ENCODE results near the gene MAPK8IP3.

MAPK8IP3 gene

DNA sequence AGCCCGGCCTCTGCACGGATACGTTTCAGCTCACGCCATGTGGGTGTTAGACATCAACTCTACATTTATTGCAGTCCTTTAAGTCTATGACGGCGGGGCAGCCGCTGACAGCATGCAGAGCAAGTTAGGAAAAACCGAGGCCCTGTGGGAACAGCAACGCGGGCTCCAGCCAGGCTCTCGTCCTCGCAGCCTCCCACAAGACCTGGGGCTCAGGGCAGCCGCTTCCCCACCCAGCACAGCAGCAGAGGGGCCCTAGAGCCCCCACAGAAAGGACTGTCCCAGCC is 70.6 kb downstream of the MAPK8IP3 start:
- DNase-seq, result no peak

DNA sequence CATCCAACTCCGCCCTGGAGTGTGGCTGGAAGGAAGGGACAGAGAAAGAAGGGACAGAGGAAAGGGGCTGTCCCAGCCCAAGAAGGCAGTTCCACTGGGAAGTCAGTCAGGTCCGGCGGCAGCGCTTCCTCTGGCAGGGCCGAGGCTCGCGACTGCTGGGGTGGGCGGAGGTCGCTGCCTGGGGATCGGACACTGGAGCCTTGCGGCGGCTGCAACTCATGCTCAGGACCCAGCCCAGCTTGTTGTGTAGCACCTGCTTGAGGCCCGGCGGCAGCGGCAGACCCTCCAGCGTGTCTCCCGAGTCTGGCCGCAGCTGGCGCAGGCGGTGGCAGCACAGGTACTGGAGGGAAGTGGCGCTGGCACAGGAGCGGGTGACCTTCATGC is 71.0 kb downstream of the MAPK8IP3 start:
- DNase-seq, result no peak

DNA sequence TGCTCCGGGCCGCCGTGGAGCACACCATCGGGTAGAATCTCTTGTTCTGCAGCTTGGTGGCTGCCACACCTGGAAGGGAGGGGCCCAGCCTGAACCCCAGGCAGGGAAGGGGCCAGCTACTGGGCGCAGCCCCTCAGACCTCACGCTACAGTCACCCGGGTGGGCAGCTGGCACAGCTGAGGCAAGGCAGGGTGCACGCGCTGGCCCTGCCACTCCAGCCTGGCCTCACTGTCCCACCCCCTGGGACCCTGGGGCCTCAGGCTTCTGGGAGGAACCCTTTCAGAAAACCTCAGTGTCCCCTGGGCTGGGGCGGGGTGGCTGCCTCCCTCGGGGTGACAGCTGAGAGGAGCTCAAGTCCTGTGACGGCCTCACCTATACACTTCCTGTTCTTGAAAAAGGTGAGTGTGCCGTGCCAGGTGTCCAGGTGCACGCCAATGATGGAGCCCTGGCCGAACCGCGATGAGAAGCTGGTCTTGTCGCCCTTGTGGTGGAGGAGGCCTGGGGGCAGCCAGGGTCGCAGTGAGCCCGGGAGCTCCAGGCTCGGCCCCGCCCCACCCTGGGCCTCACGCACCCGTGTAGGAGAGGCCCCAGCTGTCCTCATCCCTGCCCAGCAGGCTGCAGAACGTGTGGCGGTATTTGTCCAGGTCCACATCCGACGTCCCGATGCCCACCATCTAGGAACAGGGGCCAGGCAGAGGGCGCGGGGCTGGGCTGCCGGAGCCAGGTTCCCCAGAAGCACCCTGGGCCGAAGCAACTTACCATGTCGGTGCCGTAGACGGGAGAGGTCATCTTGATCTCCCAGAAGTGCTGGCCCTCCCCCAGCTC is 71.6 kb downstream of the MAPK8IP3 start:
- DNase-seq, result no peak

DNA sequence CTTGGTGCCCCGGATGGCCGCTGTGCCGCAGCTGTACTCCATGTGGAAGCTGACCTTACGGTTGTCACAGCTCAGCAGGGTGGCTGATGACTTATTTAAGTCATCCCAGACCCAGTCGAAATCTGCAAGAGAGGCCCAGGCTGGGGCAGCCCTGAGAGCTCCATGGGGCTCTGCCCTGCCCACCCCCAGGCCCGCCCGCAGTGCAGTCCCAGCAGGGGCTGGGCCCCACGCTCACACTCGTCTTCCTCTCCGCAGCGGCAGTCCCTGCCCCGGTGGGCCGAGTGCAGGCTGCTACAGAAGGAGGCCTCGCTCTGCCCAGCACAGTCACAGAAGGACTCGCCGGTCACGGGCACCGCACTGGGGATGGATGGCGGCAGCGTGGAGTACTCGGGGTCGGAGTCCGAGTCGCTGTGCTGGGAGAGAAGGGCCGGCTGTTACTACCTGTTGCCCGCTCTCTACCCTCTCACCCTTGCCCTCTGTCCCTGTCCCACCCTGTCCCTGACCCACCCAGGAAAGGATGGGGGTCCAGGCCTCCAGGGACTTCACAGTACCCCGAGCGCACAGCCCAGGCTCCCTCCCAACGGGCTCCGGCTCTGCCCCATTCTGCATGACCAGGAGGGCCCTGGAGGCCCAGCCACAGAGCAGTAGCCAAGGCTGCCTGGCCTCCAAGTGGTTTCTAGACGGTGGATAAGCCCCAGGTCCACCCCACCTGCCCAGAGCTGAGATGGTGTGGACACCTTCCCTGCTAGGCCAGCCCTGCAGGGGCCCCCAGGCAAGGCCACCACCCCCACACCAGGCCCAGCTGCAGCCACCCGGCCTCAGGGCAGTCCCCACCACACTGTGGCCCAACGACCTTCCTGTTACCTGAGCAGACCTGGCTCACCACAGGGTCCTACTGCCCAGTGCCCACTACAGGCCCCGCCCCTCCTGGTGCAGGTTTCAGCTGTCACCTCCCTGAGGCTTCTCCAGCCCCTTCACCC is 72.5 kb downstream of the MAPK8IP3 start:
- no peak for DNase-seq

DNA sequence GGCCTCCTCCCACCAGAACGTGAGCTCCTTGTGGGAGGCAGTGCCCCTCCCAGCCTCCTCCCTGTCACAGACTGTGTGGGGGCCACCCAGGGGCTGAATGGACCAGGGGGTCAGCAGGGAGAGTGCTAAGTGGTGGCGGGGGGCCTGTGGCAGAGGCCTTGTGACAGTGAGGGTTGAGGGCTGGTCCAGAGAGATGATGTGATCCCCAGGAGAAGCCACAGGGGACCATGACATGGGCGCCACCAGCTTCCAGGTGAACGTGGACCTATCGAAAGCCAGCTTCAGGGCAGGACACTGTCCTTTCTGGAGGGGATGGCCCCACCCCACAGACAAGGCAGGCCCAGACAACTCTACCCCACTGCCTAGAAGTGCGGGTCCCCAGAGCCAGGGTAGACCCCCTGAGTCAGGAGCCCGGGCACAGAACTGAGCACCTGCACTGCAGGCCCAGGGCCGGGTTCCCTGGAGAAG is 73.3 kb downstream of the MAPK8IP3 start:
- no peak for DNase-seq

DNA sequence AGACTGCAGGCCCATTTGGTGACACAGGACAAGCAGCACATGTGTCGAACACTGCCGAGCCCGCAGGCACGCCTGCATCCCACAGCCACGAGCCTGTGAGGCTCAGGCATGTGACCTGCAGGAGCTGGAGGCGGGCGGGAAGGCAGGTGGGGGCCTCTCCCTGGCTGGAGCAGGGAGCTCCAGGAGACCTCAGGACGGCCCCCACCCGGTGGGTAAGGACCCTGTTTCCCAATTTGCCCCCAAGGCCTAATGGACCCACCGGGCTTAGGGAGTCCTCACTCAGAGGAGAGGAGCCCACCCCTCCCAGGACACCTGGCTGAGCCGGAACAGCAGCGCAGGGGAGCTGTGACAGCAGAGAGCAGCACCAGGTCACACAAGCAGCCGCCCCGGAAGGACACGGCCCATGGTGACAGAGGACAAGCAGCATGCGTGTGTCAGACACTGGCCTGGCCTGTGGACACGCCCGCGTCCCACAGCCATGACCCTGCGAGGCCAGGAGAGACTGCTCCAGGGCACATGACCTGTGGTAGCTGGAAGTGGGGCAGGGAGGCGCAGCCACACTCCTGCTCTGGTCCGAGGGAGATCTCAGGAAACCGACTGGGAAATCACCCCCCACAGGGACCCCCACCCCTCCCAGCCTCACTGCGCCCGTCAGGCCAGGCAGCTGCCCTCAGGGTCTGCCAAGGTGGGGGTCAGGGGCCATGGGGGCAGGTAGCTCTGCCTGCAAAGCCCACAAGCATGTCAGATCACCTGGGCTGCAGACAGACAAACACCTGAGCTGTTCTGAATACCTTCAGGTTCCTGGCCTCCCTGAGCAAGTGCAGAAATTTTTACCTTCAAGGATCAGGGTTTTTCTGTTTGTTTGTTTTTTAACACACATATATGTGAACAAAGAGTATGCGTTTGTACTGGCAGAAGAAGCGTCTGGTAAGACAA is 74.0 kb downstream of the MAPK8IP3 start:
- no peak for DNase-seq

DNA sequence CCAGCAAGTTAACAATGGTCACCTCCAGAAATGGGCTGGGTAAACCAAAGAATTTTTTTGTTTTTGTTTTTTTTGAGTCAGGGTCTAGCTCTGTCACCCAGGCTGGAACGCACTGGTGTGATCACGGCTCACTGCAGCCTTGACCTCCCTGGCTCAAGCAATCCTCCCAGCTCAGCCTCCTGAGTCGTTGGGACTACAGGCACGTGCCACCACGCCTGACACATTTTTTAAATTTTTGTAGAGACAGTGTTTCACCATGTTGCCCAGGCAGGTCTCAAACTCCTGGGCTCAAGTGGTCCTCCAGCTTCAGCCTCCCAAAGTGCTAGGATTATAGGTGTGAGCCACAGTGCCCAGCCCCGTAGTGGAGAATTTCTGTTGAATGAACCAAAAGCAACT is 74.7 kb downstream of the MAPK8IP3 start:
- DNase-seq, result no peak

DNA sequence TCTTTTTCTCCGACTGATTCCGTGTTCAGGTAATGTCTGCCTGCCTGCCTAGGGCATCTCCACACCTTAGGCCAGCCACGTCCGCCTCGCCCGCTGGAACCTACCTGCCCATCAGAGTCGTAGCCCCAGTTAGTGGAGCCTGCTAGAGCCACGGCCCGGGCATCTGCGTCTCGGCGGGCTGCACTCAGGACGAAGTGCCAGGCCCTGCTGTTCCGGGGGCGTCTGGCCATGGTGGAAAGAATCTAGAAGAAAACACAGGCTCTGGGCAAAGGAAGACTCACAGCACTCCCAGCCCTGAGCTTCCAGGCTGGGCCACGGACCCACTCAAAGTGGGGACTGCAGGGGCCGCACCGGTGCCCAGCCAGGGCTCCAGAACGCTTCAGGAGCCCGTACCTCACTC is 75.3 kb downstream of the MAPK8IP3 start:
- DNase-seq, result no peak

DNA sequence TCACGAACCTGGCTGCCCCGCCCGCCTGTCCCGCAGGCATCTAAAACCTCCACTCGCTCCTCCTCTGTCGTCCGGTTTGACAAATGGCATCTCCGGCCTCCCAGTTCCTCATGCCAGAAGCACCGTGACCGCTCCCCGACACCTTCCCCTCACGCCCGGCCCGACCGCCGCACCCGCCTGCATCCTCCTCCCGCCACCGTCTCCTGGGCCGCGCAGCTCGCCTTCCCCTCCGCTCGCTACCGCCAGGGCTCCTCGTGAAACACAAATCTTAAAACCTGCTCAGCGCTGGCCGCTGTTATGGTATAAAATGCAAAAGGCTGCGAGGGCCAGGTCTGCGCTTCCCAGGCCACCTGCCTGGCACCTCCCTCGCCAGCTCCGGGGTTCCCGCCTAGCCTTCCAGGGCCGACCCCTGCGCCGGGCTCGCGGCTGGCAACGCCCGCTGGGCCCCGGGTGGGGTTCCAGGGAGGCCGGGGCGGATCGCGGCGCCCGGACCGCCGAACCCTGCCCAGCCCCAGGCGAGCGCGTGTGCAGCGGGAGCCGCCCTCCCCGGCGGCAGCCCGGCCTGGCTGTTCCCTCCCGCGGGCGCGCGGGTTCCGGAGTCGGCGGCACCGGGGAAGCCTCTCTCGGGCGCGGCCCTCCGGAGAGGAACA is 75.9 kb downstream of the MAPK8IP3 start:
- peak; percentile 52 for DNase-seq

DNA sequence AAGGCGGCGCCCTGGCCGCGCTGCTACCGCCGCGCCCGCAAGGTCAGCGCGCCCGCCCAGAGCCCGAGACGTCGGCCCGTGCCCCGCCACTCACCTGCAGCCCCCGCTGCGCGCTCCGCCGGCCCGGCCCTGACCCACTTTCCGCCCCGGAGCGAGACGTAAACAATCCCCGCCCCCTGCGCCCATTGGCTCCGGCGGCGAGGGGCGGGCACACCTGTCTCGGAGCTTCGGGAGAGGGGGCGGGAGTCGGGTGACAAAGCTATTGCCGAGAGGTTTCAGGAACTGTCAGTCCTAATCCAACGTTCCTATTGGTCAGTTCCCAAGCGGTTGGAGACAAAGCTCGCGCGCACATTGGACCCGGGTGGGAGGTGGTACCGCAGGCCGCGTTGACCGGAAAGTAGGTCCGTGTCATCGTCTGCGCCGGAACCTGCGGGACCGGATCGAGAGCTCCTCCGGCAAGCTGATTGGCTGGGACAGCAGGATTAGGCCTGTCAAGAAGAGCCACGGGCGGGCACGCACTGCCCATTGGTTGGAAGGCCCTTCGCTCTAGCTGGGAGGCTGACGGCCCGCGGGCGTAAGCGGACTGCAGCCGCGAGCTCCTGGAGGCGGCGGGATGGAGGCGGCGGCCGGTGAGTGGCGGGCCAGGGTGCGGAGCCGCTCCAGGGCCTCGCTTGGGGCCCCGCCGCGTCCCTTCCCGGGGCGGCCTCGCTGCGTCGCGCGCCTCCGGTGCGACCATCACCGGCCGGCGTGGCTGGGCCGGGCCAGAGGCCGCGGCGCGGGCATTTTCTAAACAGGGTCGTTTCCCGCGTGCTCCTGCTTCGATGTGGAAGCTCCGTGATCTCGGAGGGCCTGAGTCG is 76.6 kb downstream of the MAPK8IP3 start, which contains the start of the genes NUBP2 and SPSB3:
TSS of gene NUBP2 (plus strand) at position 553 of the 857 bp plus-strand sequence. CDS start at position 614, 61 bp downstream.
TSS of gene SPSB3 (minus strand) at position 164 of the 857 bp plus-strand sequence. CDS start 1,088 bp downstream, outside the sequence.
- DNase-seq, result peak; percentile 96

DNA sequence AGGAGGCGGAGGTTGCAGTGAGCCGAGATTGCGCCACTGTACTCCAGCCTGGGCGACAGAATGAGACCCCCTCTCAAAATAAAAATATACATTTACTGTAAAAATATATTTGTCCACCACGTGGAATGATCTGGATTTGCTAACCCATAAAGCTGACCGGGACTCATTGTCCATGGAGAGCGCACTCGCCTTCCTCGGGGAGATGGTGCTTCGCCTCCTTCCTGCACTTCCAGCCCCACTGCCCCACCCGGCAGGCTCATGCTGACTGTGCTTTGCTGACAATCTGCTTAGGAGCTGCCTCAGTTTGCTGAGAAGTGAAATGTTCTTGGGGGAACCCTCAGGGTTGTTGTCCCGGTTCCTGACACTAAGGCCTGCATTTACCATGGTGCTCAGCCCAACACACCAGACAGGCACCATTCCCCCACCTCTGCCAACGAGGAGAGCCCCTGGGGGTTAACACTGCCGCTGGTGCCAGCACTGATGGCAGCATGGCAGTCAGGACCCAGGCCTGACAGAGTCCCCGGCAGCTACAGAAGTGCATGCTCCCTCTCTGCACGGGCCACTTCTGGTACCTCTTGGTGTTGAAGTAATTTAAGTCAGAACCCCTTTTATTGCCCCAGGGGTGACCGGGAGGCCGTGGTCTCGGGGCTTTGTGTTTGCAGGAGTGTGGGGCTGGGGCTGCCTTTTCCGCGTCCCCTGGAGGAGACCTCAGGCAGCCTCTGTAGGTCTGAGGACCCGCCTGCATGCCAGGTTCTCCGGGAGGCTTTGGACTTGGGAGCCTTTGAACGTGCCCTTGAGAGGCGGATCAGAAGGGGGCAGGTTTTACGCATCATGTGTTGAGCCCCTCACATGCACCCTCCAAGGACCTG is 79.2 kb downstream of the MAPK8IP3 start:
- DNase-seq, result no peak

DNA sequence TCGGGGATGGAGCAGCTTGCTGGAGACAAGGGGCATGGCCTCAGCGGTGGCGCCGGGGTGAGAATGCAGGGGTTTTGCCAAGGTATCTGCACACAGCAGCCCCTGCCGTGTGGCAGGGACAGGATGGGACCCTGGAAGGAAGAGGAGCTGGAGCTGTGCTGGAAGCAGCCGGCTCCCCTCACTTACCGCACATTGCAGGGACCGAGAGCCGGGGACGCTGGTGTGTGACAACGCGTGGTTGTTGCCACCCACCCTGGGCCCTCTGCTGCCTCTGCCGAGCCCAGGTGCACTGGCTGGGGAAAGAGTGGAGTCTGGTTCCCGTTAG is 79.8 kb downstream of the MAPK8IP3 start:
- no peak for DNase-seq

DNA sequence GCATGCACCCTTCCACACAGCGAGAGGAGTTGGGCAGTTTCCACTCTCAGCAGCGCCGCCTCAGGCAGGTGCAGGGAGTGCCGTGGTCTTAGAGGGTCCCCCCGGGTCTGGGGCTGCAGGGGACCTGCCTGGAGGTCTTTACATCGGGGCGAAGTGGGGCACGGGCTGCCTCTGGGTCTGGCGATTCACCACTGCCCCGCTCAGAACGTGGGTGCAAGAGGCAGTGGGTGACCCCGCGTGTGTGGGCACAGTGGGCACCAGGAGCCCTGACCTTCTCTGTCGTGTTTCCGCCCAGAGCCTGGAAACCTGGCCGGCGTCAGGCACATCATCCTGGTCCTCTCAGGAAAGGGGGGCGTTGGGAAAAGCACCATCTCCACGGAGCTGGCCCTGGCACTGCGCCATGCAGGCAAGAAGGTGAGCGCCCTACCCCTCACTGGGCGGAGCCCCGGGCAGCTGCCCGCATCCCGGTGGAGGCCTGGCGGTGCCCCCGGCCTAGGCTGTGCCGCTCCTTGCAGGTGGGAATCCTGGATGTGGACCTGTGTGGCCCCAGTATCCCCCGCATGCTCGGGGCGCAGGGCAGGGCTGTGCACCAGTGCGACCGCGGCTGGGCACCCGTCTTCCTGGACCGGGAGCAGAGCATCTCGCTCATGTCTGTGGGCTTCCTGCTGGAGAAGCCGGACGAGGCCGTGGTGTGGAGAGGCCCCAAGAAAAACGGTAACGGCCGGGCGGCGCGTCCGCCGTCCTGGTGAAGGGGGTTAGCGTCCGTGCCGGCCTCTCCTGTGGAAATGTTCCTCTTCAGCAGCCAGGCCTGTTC is 80.5 kb downstream of the MAPK8IP3 start:
- DNase-seq, result no peak

DNA sequence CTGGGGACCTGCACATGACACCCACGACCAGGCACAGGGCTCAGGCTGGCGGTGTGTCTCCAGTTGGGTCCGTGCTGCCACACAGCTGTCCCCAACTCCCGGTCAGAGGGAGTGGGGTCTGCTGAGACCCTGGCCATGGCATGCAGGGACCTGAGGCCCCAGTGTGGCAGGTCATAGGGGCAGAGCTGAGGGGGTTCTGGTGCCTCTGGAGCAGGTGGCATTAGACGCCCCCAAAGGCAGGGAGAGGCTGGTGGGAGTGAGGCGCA is 81.0 kb downstream of the MAPK8IP3 start:
- no peak for DNase-seq

DNA sequence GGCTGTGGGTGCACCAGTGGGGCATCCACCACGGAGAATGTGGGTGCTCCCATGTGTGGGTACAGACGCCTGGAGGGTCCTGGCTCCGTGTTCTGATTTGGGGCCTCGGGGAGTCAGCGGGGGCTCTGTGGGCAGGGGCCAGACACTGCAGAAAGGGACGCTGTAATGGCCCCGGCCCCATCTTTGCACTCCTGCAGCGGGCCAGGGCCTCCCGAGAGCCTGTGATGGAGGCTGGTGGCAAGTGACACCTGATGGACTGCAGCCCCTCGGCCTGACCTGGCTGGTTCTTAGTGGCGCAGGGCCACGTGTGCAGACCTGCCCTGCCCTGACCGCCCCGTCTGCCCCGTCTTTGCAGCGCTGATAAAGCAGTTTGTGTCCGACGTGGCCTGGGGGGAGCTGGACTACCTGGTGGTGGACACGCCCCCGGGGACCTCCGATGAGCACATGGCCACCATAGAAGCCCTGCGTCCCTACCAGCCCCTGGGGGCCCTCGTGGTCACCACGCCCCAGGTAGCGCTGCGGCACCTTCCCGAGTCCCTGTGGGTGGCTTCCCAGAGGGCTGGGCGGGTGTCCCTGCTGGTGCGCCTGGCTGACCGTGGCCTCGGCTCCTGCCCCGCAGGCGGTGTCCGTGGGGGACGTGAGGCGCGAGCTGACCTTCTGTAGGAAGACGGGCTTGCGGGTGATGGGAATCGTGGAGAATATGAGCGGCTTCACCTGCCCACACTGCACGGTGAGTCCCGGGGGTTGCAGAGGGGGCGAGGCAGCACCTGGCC is 81.5 kb downstream of the MAPK8IP3 start:
- no peak for DNase-seq

DNA sequence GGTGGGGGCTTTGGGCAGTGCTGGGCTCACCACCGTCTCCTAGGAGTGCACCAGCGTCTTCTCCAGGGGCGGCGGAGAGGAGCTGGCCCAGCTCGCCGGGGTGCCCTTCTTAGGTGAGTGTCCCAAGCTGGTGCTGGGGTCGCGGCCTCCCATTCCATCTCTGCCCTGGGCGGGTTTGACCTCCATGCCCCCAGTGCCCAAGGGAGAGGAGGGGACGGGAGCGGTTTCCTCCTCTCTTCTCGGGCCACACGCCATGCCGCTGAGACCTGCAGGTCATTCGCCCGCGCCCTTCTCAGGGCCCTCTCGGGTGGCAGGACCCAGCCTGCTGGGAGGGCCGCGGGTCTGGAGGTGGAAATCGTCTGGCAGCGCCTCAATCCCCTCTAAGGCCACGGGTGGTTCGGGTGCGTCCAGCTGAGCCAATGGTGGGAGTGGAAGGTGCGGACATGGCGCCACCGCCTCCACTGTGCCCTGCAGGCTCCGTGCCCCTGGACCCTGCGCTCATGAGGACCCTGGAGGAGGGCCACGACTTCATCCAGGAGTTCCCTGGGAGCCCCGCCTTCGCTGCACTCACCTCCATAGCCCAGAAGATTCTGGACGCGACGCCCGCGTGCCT is 82.2 kb downstream of the MAPK8IP3 start:
- no peak for DNase-seq

DNA sequence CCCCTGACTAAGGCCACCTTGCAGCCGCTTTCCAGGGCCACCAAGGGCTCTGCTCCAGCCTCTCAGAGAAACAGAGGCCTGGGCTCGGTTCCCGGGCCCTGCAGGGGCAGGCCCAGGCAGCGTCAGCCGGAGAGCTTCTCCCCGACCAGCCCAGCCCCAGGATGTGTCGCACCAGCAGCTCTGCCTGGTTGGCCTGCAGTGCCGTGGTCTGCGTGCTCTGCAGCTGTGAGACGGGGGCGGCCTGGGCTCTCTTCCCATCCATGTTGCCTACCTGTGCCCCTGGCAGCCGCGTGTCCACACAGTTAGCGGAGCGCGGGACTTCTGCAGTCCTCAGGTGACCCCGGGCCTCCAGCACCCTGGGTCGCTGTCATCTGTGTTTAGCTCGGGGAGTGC is 82.7 kb downstream of the MAPK8IP3 start:
- no peak for DNase-seq

DNA sequence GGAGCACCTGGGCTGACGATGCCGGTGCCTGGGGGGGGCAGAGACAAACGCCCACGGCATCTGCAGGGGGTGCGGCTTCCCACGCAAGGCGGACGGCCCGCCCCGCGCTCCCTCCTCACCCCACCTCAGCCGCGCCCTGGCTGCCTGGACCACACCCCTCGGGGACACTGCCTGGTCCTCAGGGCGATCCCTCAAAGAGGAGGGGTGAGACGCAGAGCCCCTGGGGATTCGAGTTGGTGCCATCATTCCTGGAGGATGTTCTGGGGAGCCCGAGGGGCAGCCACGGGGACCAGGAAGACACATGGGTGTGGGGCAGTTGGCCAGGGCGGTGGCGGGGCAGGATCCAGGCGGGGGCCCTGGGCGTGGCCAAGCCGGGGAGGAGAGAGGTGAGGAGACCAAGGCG is 83.6 kb downstream of the MAPK8IP3 start:
- no peak for DNase-seq

Measured in retina (tissue), 1 donor.